SK-N-SH treated with all-trans-retinoic acid at 6 μM for 48 hours (cell line): ENCODE results near the gene ZC2HC1C.

Experiments used
- ATAC-seq: fragments of 200-7000 bp; cut with Tn5 transposase; 3 replicates; pipeline ENCODE4 v1.9.1; 2020; ENCODE audit warnings: mild to moderate bottlenecking, moderate library complexity
- ARNTL ChIP-seq: fragments of 450-650 bp; formaldehyde crosslinking; IDR thresholded peaks from 2 replicates; pipeline ENCODE4 v1.5.0; 2020; ENCODE audit warnings: low read depth, mild to moderate bottlenecking, moderate library complexity, borderline replicate concordance
- BACH2 ChIP-seq: fragments of 250-450 bp; sonication (Bioruptor Pico); IDR thresholded peaks from 2 replicates; pipeline ENCODE4 v1.9.0; 2021; ENCODE audit warnings: mild to moderate bottlenecking, borderline replicate concordance
- CSDC2 ChIP-seq: fragments of 250-450 bp; sonication (Bioruptor Pico); IDR thresholded peaks from 2 replicates; pipeline ENCODE4 v1.5.0; 2020; ENCODE audit warnings: mild to moderate bottlenecking, moderate library complexity
- ESRRG ChIP-seq: fragments of 250-450 bp; sonication (Bioruptor Pico); IDR thresholded peaks from 2 replicates; pipeline ENCODE4 v1.6.1; 2021; ENCODE audit warnings: mild to moderate bottlenecking
- GLIS3 ChIP-seq: fragments of 250-450 bp; sonication (Bioruptor Pico); IDR thresholded peaks from 2 replicates; pipeline ENCODE4 v1.5.0; 2020; ENCODE audit warnings: mild to moderate bottlenecking, moderate library complexity
- ISL1 ChIP-seq: fragments of 250-450 bp; sonication (Bioruptor Pico); IDR thresholded peaks from 2 replicates; pipeline ENCODE4 v2.1.2; 2022; ENCODE audit warnings: mild to moderate bottlenecking, moderate library complexity
- POU6F1 ChIP-seq: fragments of 250-450 bp; sonication (Bioruptor Pico); IDR thresholded peaks from 2 replicates; pipeline ENCODE4 v1.8.0; 2021; ENCODE audit warnings: low read depth, mild to moderate bottlenecking, moderate library complexity, borderline replicate concordance
- PPARA ChIP-seq: fragments of 250-450 bp; sonication (Bioruptor Pico); IDR thresholded peaks from 2 replicates; pipeline ENCODE4 v1.5.0; 2020; ENCODE audit warnings: mild to moderate bottlenecking, borderline replicate concordance
- RARB ChIP-seq: fragments of 250-450 bp; sonication (Bioruptor Pico); IDR thresholded peaks from 2 replicates; pipeline ENCODE4 v1.8.0; 2021; ENCODE audit warnings: mild to moderate bottlenecking, moderate library complexity
- SNAI2 ChIP-seq: fragments of 250-450 bp; sonication (Bioruptor Pico); IDR thresholded peaks from 2 replicates; pipeline ENCODE4 v1.5.0; 2020; ENCODE audit warnings: mild to moderate bottlenecking, moderate library complexity
- TCF4 ChIP-seq: fragments of 250-450 bp; sonication (Bioruptor Pico); IDR thresholded peaks from 2 replicates; pipeline ENCODE4 v1.8.0; 2021; ENCODE audit warnings: mild to moderate bottlenecking, moderate library complexity, borderline replicate concordance
- ZC3H10 ChIP-seq: fragments of 250-450 bp; sonication (Bioruptor Pico); IDR thresholded peaks from 2 replicates; pipeline ENCODE4 v1.5.1; 2021; ENCODE audit warnings: mild to moderate bottlenecking, moderate library complexity
- ZFP3 ChIP-seq: fragments of 250-450 bp; sonication (Bioruptor Pico); IDR thresholded peaks from 2 replicates; pipeline ENCODE4 v1.5.0; 2020; ENCODE audit warnings: mild to moderate bottlenecking, moderate library complexity
- ZNF565 ChIP-seq: fragments of 450-650 bp; formaldehyde crosslinking; conservative IDR thresholded peaks from 2 replicates; pipeline ENCODE4 v1.5.0; 2020; ENCODE audit warnings: low read depth, mild to moderate bottlenecking, moderate library complexity
- ZNF8 ChIP-seq: fragments of 450-650 bp; formaldehyde crosslinking; IDR thresholded peaks from 2 replicates; pipeline ENCODE4 v1.5.0; 2020; ENCODE audit warnings: mild to moderate bottlenecking, moderate library complexity
- TF ChIP-seq, protein P1 (sequence below): fragments of 250-450 bp; sonication (Bioruptor Pico); IDR thresholded peaks from 2 replicates; pipeline ENCODE4 v1.5.0; 2020; ENCODE audit warnings: mild to moderate bottlenecking, moderate library complexity
- TF ChIP-seq, protein P2 (sequence below): fragments of 250-450 bp; sonication (Bioruptor Pico); IDR thresholded peaks from 2 replicates; pipeline ENCODE4 v1.8.0; 2020; ENCODE audit warnings: mild to moderate bottlenecking, moderate library complexity, borderline replicate concordance
- TF ChIP-seq, protein P3 (sequence below): fragments of 250-450 bp; sonication (Bioruptor Pico); IDR thresholded peaks from 2 replicates; pipeline ENCODE4 v1.5.1; 2020; ENCODE audit warnings: low read depth, mild to moderate bottlenecking, moderate library complexity
- TF ChIP-seq, protein P4 (sequence below): fragments of 250-450 bp; sonication (Bioruptor Pico); IDR thresholded peaks from 2 replicates; pipeline ENCODE4 v1.5.1; 2021; ENCODE audit warnings: mild to moderate bottlenecking, moderate library complexity

ZC2HC1C gene

DNA sequence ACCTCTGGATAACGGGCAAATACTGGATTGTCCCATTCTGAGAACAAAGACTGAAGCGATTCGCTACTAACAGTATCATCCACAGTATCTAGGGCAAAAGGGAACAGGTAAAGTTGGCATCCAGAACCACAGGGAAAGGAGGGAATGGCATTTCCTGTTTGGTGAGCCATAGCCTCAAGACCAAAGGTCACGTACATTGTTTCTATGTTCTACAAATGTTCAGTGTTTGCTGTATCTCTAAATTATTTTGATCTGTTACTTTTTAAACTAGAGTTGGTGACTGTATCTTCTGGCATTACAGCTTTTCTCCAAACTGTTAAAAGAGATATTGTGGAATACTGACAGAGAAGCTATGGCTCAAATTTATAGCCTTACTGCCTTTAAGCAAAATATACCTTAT, 27.8 kb upstream of the ZC2HC1C start:
- peak; percentile 48 for ATAC-seq
- no peak for TF ChIP-seq ISL1 (CRISPR knock-in tag)
- TF ChIP-seq GLIS3 (CRISPR knock-in tag): no peak
- TF ChIP-seq TCF4 (CRISPR knock-in tag): no peak
- TF ChIP-seq, protein P1, sequence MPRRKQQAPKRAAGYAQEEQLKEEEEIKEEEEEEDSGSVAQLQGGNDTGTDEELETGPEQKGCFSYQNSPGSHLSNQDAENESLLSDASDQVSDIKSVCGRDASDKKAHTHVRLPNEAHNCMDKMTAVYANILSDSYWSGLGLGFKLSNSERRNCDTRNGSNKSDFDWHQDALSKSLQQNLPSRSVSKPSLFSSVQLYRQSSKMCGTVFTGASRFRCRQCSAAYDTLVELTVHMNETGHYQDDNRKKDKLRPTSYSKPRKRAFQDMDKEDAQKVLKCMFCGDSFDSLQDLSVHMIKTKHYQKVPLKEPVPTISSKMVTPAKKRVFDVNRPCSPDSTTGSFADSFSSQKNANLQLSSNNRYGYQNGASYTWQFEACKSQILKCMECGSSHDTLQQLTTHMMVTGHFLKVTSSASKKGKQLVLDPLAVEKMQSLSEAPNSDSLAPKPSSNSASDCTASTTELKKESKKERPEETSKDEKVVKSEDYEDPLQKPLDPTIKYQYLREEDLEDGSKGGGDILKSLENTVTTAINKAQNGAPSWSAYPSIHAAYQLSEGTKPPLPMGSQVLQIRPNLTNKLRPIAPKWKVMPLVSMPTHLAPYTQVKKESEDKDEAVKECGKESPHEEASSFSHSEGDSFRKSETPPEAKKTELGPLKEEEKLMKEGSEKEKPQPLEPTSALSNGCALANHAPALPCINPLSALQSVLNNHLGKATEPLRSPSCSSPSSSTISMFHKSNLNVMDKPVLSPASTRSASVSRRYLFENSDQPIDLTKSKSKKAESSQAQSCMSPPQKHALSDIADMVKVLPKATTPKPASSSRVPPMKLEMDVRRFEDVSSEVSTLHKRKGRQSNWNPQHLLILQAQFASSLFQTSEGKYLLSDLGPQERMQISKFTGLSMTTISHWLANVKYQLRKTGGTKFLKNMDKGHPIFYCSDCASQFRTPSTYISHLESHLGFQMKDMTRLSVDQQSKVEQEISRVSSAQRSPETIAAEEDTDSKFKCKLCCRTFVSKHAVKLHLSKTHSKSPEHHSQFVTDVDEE: no peak
- TF ChIP-seq ZNF8: no peak
- no peak for TF ChIP-seq CSDC2 (CRISPR knock-in tag)
- no peak for TF ChIP-seq POU6F1 (CRISPR knock-in tag)
- TF ChIP-seq PPARA (CRISPR knock-in tag): no peak

GRCh38 chr14:75042035-75042434, 27.4 kb upstream of the ZC2HC1C start:
- peak; percentile 85 for ATAC-seq

DNA sequence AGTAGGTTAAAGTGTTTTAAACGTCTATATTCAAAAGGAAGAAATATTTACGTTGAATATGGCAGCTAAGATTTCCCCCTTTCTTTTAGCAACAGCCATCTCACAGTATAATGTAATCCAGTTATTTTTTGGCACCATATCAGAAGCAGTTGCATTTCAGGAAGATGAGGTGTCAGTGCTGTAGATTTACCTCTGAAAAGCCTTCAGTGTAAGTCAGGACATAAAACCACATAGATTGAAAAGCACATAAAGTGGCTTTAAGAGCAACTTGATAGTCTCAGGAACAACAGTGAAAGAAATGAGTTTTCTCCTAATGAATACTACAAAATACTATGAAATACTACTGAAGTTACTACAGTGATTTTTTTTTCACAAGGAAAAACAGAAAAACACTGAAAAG, 25.1 kb upstream of the ZC2HC1C start:
- ATAC-seq: peak; percentile 75
- no peak for TF ChIP-seq BACH2 (CRISPR knock-in tag)
- TF ChIP-seq, protein P2, sequence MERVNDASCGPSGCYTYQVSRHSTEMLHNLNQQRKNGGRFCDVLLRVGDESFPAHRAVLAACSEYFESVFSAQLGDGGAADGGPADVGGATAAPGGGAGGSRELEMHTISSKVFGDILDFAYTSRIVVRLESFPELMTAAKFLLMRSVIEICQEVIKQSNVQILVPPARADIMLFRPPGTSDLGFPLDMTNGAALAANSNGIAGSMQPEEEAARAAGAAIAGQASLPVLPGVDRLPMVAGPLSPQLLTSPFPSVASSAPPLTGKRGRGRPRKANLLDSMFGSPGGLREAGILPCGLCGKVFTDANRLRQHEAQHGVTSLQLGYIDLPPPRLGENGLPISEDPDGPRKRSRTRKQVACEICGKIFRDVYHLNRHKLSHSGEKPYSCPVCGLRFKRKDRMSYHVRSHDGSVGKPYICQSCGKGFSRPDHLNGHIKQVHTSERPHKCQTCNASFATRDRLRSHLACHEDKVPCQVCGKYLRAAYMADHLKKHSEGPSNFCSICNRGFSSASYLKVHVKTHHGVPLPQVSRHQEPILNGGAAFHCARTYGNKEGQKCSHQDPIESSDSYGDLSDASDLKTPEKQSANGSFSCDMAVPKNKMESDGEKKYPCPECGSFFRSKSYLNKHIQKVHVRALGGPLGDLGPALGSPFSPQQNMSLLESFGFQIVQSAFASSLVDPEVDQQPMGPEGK (CRISPR knock-in tag): no peak
- TF ChIP-seq ZNF565: no peak
- TF ChIP-seq CSDC2 (CRISPR knock-in tag): no peak

More at GRCh38 chr14:75042035-75042434, 27.4 kb upstream of the ZC2HC1C start:
- TF ChIP-seq SNAI2 (no peak), TCF4 (CRISPR knock-in tag) (peak; percentile 64; the same call in 1 of the 2 replicates)
- TF ChIP-seq, protein P1: 0 out of 2 replicates have a peak, but pooled peaks have one; percentile 29

DNA sequence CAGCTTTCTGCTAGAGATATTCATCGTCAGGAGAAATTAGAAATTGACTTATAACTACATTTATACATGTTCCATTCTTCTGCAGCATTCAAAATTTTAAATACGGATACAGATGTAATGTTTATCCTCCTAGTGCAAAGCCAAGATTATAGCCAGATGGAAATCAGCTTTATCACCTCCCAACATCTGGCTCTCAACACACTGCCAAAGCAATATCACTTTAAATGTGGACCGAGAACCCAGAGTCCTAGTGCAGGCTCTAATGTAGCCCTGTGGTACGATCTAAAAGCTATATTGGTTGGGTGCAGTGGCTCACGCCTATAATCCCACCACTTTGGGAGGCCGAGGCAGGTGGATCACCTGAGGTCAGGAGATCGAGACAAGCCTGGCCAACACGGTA, 24.7 kb upstream of the ZC2HC1C start:
- peak; percentile 12; the same call in 2 of the 3 replicates for ATAC-seq
- TF ChIP-seq ARNTL (CRISPR knock-in tag): no peak
- TF ChIP-seq ZFP3 (CRISPR knock-in tag): no peak
- TF ChIP-seq TCF4 (CRISPR knock-in tag): no peak
- TF ChIP-seq, protein P3, sequence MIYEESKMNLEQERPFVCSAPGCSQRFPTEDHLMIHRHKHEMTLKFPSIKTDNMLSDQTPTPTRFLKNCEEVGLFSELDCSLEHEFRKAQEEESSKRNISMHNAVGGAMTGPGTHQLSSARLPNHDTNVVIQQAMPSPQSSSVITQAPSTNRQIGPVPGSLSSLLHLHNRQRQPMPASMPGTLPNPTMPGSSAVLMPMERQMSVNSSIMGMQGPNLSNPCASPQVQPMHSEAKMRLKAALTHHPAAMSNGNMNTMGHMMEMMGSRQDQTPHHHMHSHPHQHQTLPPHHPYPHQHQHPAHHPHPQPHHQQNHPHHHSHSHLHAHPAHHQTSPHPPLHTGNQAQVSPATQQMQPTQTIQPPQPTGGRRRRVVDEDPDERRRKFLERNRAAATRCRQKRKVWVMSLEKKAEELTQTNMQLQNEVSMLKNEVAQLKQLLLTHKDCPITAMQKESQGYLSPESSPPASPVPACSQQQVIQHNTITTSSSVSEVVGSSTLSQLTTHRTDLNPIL (CRISPR knock-in tag): no peak
- TF ChIP-seq PPARA (CRISPR knock-in tag): no peak
- TF ChIP-seq POU6F1 (CRISPR knock-in tag): no peak
- no peak for TF ChIP-seq GLIS3 (CRISPR knock-in tag)
- TF ChIP-seq ZC3H10 (CRISPR knock-in tag): no peak
- TF ChIP-seq, protein P4, sequence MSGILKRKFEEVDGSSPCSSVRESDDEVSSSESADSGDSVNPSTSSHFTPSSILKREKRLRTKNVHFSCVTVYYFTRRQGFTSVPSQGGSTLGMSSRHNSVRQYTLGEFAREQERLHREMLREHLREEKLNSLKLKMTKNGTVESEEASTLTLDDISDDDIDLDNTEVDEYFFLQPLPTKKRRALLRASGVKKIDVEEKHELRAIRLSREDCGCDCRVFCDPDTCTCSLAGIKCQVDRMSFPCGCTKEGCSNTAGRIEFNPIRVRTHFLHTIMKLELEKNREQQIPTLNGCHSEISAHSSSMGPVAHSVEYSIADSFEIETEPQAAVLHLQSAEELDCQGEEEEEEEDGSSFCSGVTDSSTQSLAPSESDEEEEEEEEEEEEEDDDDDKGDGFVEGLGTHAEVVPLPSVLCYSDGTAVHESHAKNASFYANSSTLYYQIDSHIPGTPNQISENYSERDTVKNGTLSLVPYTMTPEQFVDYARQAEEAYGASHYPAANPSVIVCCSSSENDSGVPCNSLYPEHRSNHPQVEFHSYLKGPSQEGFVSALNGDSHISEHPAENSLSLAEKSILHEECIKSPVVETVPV (CRISPR knock-in tag): no peak
- TF ChIP-seq ZNF565: no peak
- TF ChIP-seq BACH2 (CRISPR knock-in tag): no peak
- no peak for TF ChIP-seq ESRRG (CRISPR knock-in tag)
- no peak for TF ChIP-seq SNAI2
- TF ChIP-seq RARB (CRISPR knock-in tag): no peak
- TF ChIP-seq CSDC2 (CRISPR knock-in tag): no peak
